GM12878 (cell line): ENCODE results near the gene GNG12. TPM values are rescaled to one million over a fixed set of nuclear protein-coding genes. Genes with fewer than 3 reads are reported as not detected.

ENCODE experiments used
- ATAC-seq: fragments of 200-7000 bp; cut with Tn5 transposase; 3 replicates; pipeline ENCODE4 v1.9.1; 2020; ENCODE audit warnings: mild to moderate bottlenecking, moderate library complexity
- BruUV-seq: library from RNA; stranded (reverse); fragments of 400-500 nt; replicated peaks from 2 replicates; lab custom pipeline; 2021; lab: Mats Ljungman, UMichigan
- CTCF ChIA-PET: fragments of 300-600 bp; sonication (Branson Sonifier 250); formaldehyde crosslinking; extraction: SDS; loops from one replicate; lab custom pipeline; 2021; ENCODE audit warnings: inconsistent platforms; lab: Yijun Ruan, JAX
- POLR2A ChIA-PET: fragments of 350-600 bp; formaldehyde crosslinking; extraction: SDS; loops from one replicate; lab custom pipeline; 2021; ENCODE audit warnings: inconsistent platforms; lab: Charles Lee
- RAD21 ChIA-PET: fragments of 300-600 bp; sonication (Branson Sonifier 250); formaldehyde crosslinking; loops from one replicate; lab custom pipeline; 2023; ENCODE audit warnings: antibody characterized with exemption; ENCODE audit not compliant: unreplicated experiment; lab: Charles Lee
- SMC1A ChIA-PET: fragments of 300-600 bp; sonication (Branson Sonifier 250); formaldehyde crosslinking; loops from one replicate; lab custom pipeline; 2023; ENCODE audit not compliant: unreplicated experiment, uncharacterized antibody; lab: Charles Lee
- DNase-seq: peaks from one replicate; pipeline ENCODE4 v3.0.0-alpha.2; 2011; ENCODE audit warnings: low read depth, low spot score
- FAIRE-seq: peaks from 3 replicates; lab custom pipeline; 2011; peaks lifted over from hg19 to GRCh38; lab: Jason Lieb, UNC
- H2AFZ ChIP-seq: 2 replicates; pipeline ENCODE4 v1.6.0; 2011; ENCODE audit warnings: low read depth, low read length, control low read depth; ENCODE audit not compliant: control insufficient read depth
- H3K27ac ChIP-seq: 2 replicates; pipeline ENCODE4 v1.5.1; 2011; ENCODE audit warnings: control low read depth; ENCODE audit not compliant: control insufficient read depth, insufficient read depth
- H3K27me3 ChIP-seq, 2 experiments: replicated peaks in 1 of 2; 2 replicates each; pipeline versions ENCODE4 v1.6.0 to v1.6.1; 2011; ENCODE audit warnings: low read length in 1 of 2; ENCODE audit not compliant: control insufficient read depth in 2 of 2, insufficient read depth in 2 of 2
- H3K36me3 ChIP-seq, 2 experiments: 2 replicates each; pipeline ENCODE4 v1.5.1; 2011; ENCODE audit warnings: low read length in 1 of 2; ENCODE audit not compliant: control insufficient read depth in 2 of 2, insufficient read depth in 2 of 2
- H3K4me1 ChIP-seq: 2 replicates; pipeline ENCODE4 v1.6.1; 2011; ENCODE audit warnings: mild to moderate bottlenecking, low read length, moderate library complexity, mixed read lengths; ENCODE audit not compliant: control insufficient read depth, insufficient read depth
- H3K4me2 ChIP-seq: 2 replicates; pipeline ENCODE4 v1.6.0; 2011; ENCODE audit warnings: control low read depth; ENCODE audit not compliant: control insufficient read depth, insufficient read depth
- H3K4me3 ChIP-seq: fragments of 200-600 bp; sonication (generic); 2 replicates; pipeline ENCODE4 v1.5.1; 2016
- H3K79me2 ChIP-seq: 2 replicates; pipeline ENCODE4 v1.6.0; 2011; ENCODE audit warnings: low read length; ENCODE audit not compliant: control insufficient read depth, insufficient read depth
- H3K9ac ChIP-seq: 2 replicates; pipeline ENCODE4 v1.8.0; 2011; ENCODE audit warnings: low read length, control low read depth, mixed read lengths; ENCODE audit not compliant: control insufficient read depth, insufficient read depth
- H3K9me3 ChIP-seq: replicated peaks from 3 replicates; pipeline ENCODE4 v1.5.1; 2011; ENCODE audit warnings: mild to moderate bottlenecking, low read length; ENCODE audit not compliant: control insufficient read depth, insufficient read depth
- H4K20me1 ChIP-seq: 2 replicates; pipeline ENCODE4 v1.6.0; 2011; ENCODE audit not compliant: control insufficient read depth, insufficient read depth
- BCL11A ChIP-seq: IDR thresholded peaks from 2 replicates; pipeline ENCODE4 v1.6.1; 2011; ENCODE audit warnings: low read depth, low read length
- FOS ChIP-seq: IDR thresholded peaks from 3 replicates; pipeline ENCODE4 v1.6.1; 2011; ENCODE audit warnings: borderline replicate concordance; ENCODE audit not compliant: insufficient read length; ENCODE audit errors: extremely low read depth
- KLF5 ChIP-seq: fragments of 450-650 bp; IDR thresholded peaks from 2 replicates; pipeline ENCODE4 v1.6.1; 2014; ENCODE audit warnings: mild to moderate bottlenecking; ENCODE audit not compliant: partially characterized antibody
- NR2C1 ChIP-seq: fragments of 450-650 bp; IDR thresholded peaks from 2 replicates; pipeline ENCODE4 v1.6.1; 2017; ENCODE audit warnings: antibody characterized with exemption, mild to moderate bottlenecking, moderate library complexity
- PML ChIP-seq: IDR thresholded peaks from 2 replicates; pipeline ENCODE4 v1.6.1; 2012; ENCODE audit warnings: low read length, inconsistent platforms
- RBBP5 ChIP-seq: fragments of 200-600 bp; sonication (generic); conservative IDR thresholded peaks from 2 replicates; pipeline ENCODE4 v1.6.1; 2016
- SUPT20H ChIP-seq: IDR thresholded peaks from 2 replicates; pipeline ENCODE4 v1.6.1; 2011; ENCODE audit warnings: low read depth, mild to moderate bottlenecking, low read length, moderate library complexity, borderline replicate concordance; ENCODE audit not compliant: control insufficient read depth
- WRNIP1 ChIP-seq: IDR thresholded peaks from 2 replicates; pipeline ENCODE4 v1.6.1; 2011; ENCODE audit warnings: low read depth, low read length, improper control_type of control experiment, borderline replicate concordance
- WGBS: methylation state at CpG from one replicate; pipeline ENCODE4 v1.1.6; 2016; ENCODE audit warnings: low lambda C conversion rate; ENCODE audit not compliant: insufficient replicate concordance, insufficient coverage; ENCODE audit errors: missing lambda C conversion rate; 5-methylcytosine and 5-hydroxymethylcytosine counted together
- in situ Hi-C: fragments of 300-500 bp; cut with MboI; formaldehyde crosslinking; loops from 9 replicates; pipeline ENCODE4 v1.14.3; 2018; ENCODE audit warnings: mixed read lengths
- intact Hi-C: fragments of 100-400 bp; cut with micrococcal nuclease; formaldehyde crosslinking; loops from one replicate; pipeline ENCODE4 v1.14.2; 2022; ENCODE audit not compliant: unreplicated experiment
- polyA plus RNA-seq, 11 experiments: library from polyadenylated mRNA; depleted of rRNA in 4 of 11; unstranded in 6 of 11; stranded (reverse) in 5 of 11; fragments of >200 nt; fragmentation: Nextera tagmentation in 4 of 11; fragmentation: Illumina TruSeq in 1 of 11; extraction: Ambion mirVana in 4 of 11; extraction: Trizol in 1 of 11; gene quantifications; 1 replicate in 1 of 11; 2 replicates in 10 of 11; pipeline versions ENCODE4 v1.2.1 to v1.2.3, GENCODE V29; 2011 to 2016; ENCODE audit warnings: inconsistent platforms in 2 of 11, missing spikeins in 2 of 11, low read depth in 1 of 11
- total RNA-seq, 4 experiments: library from RNA; depleted of rRNA in 3 of 4; stranded (reverse); fragments of >200 nt in 3 of 4; fragmentation: Illumina TruSeq in 1 of 4; extraction: Trizol in 1 of 4; gene quantifications; 2 replicates each; pipeline versions ENCODE4 v1.2.1 to v1.2.3, GENCODE V29; 2013 to 2021

The GNG12 gene
- total and polyA plus RNA-seq, 10 of the 15 experiments (the other 5 are each of a cell fraction or from before 2014, with no cell fraction given), result 0.22 to 32.8 (median 0.35) TPM

GRCh38 chr1:67788904-67789303 lies 44.4 kb downstream of the GNG12 start:
- Histone ChIP-seq H4K20me1 (no peaks in the 10 kb centered on the region), H3K9ac (no peak overlapping the region), H3K27ac (no peak overlapping the region), H3K4me2 (no peak overlapping the region), H3K4me3 (no peak overlapping the region), H3K9me3 (no peaks in the 10 kb centered on the region), H3K27me3 (no peaks in the 10 kb centered on the region), H3K4me1 (no peaks in the 10 kb centered on the region), H3K79me2 (no peaks in the 10 kb centered on the region), H3K36me3 (no peaks in the 10 kb centered on the region), H2AFZ (no peak overlapping the region)
- in situ Hi-C loops (no loop called here), intact Hi-C loops (no loop called here)
- SMC1A ChIA-PET, result interaction anchor here (0.6 to 12.3 kb wide), 10 partner anchors 11 to 331 kb away, joined by 3 to 389 read pairs (median 4); no protein-coding TSS in a partner anchor
- 23% methylated on average over 7 of the region's 7 CpGs for WGBS
- BruUV-seq, result no TSS peak
- RAD21 ChIA-PET, result interaction anchor here (1.0 to 9.5 kb wide), 13 partner anchors 10 to 227 kb away, joined by 3 to 87 read pairs (median 6); no protein-coding TSS in a partner anchor
- CTCF ChIA-PET, result interaction anchor here (0.9 to 3.9 kb wide), 11 partner anchors 8 to 49 kb away, joined by 3 to 36 read pairs (median 5); no protein-coding TSS in a partner anchor
- DNase-seq (no peak), ATAC-seq (no peak), FAIRE-seq (no peak)
- POLR2A ChIA-PET, result interaction anchor here (0.9 to 4.0 kb wide), 13 partner anchors 11 to 46 kb away, joined by 3 to 24 read pairs (median 6); no protein-coding TSS in a partner anchor
- TF ChIP-seq RBBP5 (no peak), FOS (no peak), KLF5 (no peak), SUPT20H (no peak), WRNIP1 (no peak), BCL11A (no peak), PML (no peak), NR2C1 (no peak)
